UCSD-AML1 (cell line): Measurements from ENCODE around the gene CFDP1.
A peak's percentile ranks its signal among the peaks of the same experiment; 100 is the strongest.

ENCODE experiments used
- DNase-seq: peaks from one replicate; lab custom pipeline; 2025; ENCODE audit not compliant: unreplicated experiment; lab: John Stamatoyannopoulos, UW

CFDP1 gene

GRCh38 chr16:75323933-75324332, 109.4 kb downstream of the CFDP1 start:
- no peak for DNase-seq

GRCh38 chr16:75323198-75323597, 110.1 kb downstream of the CFDP1 start:
- DNase-seq = no peak

- no peak for DNase-seq
These were observed 110.6 kb downstream of the CFDP1 start for GRCh38 chr16:75322740-75323139.

GRCh38 chr16:75320435-75320834, 112.9 kb downstream of the CFDP1 start:
- DNase-seq = no peak

GRCh38 chr16:75319513-75320411, 113.5 kb downstream of the CFDP1 start:
- no peak for DNase-seq

- DNase-seq = no peak
These were observed 114.6 kb downstream of the CFDP1 start for GRCh38 chr16:75318737-75319136.

- DNase-seq = no peak
These were observed 115.8 kb downstream of the CFDP1 start for GRCh38 chr16:75317532-75317931.

GRCh38 chr16:75317101-75317522, 116.2 kb downstream of the CFDP1 start:
- DNase-seq = peak; percentile 42

GRCh38 chr16:75315539-75316306, 117.6 kb downstream of the CFDP1 start:
- DNase-seq = no peak

GRCh38 chr16:75312875-75313274, 120.4 kb downstream of the CFDP1 start:
- DNase-seq = no peak

GRCh38 chr16:75311383-75311938, 121.8 kb downstream of the CFDP1 start:
- no peak for DNase-seq

- DNase-seq = no peak
These were observed 122.8 kb downstream of the CFDP1 start for GRCh38 chr16:75310541-75310940.

- DNase-seq = no peak
These were observed 123.3 kb downstream of the CFDP1 start for GRCh38 chr16:75309899-75310430.

GRCh38 chr16:75309156-75309555, 124.1 kb downstream of the CFDP1 start:
- DNase-seq = no peak

- no peak for DNase-seq
These were observed 125.3 kb downstream of the CFDP1 start for GRCh38 chr16:75308011-75308410.

- no peak for DNase-seq
These were observed 125.8 kb downstream of the CFDP1 start for GRCh38 chr16:75307506-75307905.

GRCh38 chr16:75306099-75306762, 127.1 kb downstream of the CFDP1 start:
- DNase-seq = no peak

GRCh38 chr16:75305364-75306098, 127.8 kb downstream of the CFDP1 start:
- peak; percentile 44 for DNase-seq

- DNase-seq = no peak
These were observed 128.6 kb downstream of the CFDP1 start for GRCh38 chr16:75304521-75305363.
